Stimulated activated CD4-positive, alpha-beta T cell treated with anti-CD3 and anti-CD28 coated beads, Interleukin-4, amount 100 ng/mL, for 1 hour (primary cell): ENCODE results near the gene ERLIN1.
"Not testable (repeated sequence)": the region's sequence is repeated elsewhere in the genome, so short reads cannot be mapped to it uniquely, and the experiment has no call there.

ENCODE experiments used
- DNase-seq: peaks from one replicate; pipeline ENCODE4 v3.0.0-alpha.2; 2020

The ERLIN1 gene

GRCh38 chr10:100131571-100131970 lies 54.3 kb downstream of the ERLIN1 start:
- no peak for DNase-seq

DNA sequence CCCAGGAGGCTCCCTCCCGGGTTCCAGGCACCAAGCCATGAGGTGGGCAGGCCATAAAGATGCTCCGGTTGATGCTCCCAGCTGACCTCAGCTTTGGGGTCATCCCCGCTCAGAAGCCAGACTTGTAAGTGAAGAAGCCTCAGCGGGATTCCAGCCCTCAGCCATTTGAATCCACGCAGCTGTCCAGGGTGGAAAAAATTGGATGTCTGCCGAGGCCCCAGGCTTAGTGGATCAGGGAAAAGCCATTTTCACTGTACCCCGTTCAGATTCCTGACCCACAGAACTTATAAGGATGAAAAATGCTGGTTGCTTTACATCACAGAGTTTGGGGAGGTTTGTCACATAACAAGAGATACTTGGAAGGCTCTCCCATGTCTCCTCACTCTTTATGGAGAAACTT lies 55.0 kb downstream of the ERLIN1 start:
- no peak for DNase-seq

GRCh38 chr10:100129424-100129823 lies 56.4 kb downstream of the ERLIN1 start:
- no peak for DNase-seq

DNA sequence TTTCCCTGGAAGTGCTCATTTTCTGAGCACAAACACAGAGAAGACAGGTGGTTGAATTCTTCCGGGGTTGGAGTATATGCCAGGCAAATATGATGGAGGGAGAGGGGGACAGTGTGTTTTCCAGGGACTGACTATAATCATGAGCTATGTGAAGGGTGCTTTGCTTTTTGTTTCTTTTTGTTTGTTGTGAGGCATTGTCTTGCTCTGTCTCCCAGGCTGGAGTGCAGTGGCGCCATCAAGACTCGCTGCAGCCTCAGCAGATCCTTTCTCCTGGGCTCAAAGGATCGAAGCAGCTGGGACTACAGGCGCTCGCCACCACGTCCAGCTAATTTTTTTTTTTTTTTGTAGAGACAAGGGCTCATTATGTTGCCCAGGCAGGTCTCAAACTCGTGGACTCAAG lies 56.9 kb downstream of the ERLIN1 start:
- DNase-seq: no peak

- not testable (repeated sequence) for DNase-seq
These were observed 60.5 kb downstream of the ERLIN1 start for GRCh38 chr10:100125335-100125734.

DNA sequence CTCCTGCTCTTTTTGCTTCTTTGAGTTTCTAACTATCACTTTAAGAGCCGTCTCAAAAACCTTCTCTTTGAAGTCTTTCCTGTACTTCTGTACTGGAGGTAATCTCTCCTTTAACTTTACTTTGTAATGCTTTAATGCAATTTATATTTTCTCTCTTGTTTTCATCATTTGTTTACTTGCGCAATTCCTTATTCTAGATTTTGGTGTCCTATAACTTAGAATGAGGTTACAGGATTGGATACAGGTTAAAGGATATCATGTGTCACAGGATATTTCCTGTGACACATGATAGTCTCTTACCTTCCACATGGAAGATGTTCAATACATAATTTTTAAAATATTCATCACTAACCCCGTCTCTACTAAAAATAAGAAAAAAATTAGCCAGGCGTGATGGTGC lies 61.7 kb downstream of the ERLIN1 start:
- DNase-seq: no peak

DNA sequence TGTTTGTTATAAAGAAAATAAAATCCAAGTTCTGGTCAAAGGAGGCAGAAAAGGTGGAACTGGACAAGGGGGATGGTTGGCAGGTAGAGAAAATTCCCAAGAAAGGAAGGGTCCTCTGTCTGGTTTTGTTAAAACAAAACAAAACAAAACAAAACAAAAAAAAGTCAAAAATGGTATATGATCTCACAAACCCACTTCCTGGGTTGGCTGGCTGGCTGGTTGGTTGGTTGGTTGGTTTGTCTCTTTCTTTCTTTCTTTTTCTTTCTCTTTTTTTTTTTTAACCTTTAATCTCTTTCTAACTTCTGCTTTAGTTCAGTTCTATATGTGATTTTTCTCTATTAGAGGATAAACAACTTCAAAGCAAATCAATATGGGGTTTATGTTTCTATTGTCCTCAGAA lies 63.0 kb downstream of the ERLIN1 start:
- DNase-seq: no peak

GRCh38 chr10:100120550-100120949 lies 65.3 kb downstream of the ERLIN1 start:
- no peak for DNase-seq

GRCh38 chr10:100119726-100120125 lies 66.1 kb downstream of the ERLIN1 start:
- DNase-seq: no peak

GRCh38 chr10:100114976-100115770 lies 70.7 kb downstream of the ERLIN1 start:
- DNase-seq: no peak

GRCh38 chr10:100114460-100114859 lies 71.4 kb downstream of the ERLIN1 start:
- no peak for DNase-seq

- no peak for DNase-seq
These were observed 76.2 kb downstream of the ERLIN1 start for GRCh38 chr10:100109670-100110069.

- DNase-seq: no peak
These were observed 79.0 kb downstream of the ERLIN1 start for GRCh38 chr10:100106865-100107264.

DNA sequence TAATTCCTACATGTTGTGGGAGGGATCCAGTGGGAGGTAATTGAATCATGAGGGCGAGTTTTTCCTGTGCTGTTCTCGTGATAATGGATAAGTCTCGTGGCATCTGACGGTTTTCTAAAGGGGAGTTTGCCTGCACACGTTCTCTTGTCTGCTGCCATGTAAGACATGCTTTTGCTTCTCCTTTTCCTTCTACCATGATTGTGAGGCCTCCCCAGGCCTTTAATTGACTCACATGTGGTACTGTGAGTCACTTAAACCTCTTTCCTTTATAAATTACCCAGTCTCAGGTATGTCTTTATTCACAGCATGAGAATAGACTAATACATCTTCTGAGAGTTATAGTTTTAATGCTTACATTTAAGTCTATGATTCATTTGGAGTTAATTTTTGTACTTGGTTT lies 81.5 kb downstream of the ERLIN1 start:
- DNase-seq: no peak

- no peak for DNase-seq
These were observed 82.2 kb downstream of the ERLIN1 start for GRCh38 chr10:100103581-100103980.

DNA sequence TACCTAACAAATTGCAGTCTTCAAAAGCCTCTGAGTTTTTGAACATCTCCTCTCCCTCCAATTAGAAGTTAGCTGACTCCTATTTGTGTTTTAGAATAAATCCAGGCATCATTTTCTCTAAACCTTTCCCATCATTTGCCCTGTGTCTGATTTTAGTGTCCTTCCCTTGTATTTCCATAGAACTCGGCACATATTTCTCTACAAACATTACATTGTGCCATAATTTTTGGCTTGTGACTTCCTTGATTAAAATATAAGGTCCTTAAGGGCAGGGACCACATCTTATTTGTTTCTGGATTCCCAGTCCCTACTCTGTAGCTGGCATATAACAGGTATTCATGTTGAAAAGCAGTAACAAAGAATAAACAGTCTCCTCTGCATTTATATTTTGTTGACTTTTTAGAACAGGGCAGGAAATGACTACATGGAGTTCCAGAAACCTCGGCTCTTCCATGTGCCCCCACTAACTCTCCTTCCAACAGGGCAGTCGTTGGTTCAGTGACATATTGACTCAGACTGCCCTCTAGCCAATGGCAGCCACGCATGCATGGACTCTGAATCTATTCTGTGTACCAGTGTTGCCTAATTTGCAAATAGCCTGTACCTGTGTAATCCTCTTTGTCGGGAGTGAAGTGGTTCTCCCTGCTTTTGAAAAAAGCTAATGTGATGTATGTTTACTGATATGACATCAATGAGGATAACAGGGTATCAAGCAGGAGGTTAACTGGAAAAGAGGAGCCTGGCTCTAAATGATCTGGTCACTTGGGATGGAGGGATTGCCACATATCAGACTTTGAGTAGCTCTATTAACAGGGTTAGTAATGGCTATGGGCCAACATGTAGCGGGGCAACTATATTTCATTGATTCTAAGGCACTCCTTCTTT lies 84.4 kb downstream of the ERLIN1 start:
- no peak for DNase-seq

DNA sequence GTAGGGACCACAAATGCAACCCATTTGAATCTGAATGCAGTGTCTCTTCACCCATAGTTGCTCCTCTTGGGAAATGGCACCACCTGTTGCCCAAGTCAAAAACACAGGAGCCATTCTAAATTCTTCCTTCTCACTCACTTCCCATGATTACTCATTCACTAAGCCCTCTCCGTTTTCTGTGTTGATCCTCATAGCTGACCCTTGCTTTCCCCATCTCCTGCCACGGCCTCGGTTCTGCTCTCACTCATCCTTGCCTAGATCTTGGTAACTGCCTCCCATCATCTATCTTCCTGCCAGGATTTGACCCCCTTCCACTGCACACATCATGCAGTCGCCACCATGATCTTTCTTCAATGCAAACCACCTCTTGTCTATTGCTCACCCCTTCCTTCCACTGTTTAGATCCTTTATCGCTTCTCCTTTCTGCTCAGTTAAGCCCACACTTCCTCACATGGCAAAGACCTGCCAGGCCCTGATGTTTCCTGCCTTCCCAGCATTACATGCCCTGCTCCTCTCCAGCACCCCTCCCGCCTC lies 85.1 kb downstream of the ERLIN1 start:
- DNase-seq: no peak
